HAP-1 (cell line): ENCODE data around the gene BTBD9.
"Not testable (repeated sequence)": the region's sequence is repeated elsewhere in the genome, so short reads cannot be mapped to it uniquely, and the experiment has no call there.

Experiments
- DNase-seq, 2 experiments: peaks; one replicate each; pipeline ENCODE4 v3.0.0-alpha.2; 2016 to 2020; ENCODE audit warnings: low spot score in 2 of 2
- H3K27me3 ChIP-seq: fragments of 250-450 bp; sonication (Bioruptor Pico); 2 replicates; pipeline ENCODE4 v1.5.1; 2020; ENCODE audit warnings: low read depth, mild to moderate bottlenecking, moderate library complexity
- H3K36me3 ChIP-seq: fragments of 250-450 bp; sonication (Bioruptor Pico); replicated peaks from 2 replicates; pipeline ENCODE4 v1.5.1; 2020; ENCODE audit warnings: mild to moderate bottlenecking
- H3K4me1 ChIP-seq: fragments of 250-450 bp; sonication (Bioruptor Pico); 2 replicates; pipeline ENCODE4 v1.5.1; 2020; ENCODE audit warnings: mild to moderate bottlenecking
- H3K4me3 ChIP-seq: fragments of 250-450 bp; sonication (Bioruptor Pico); 2 replicates; pipeline ENCODE4 v1.5.1; 2020; ENCODE audit warnings: mild to moderate bottlenecking, moderate library complexity
- H3K9me3 ChIP-seq: fragments of 250-450 bp; sonication (Bioruptor Pico); 2 replicates; pipeline ENCODE4 v1.5.1; 2020; ENCODE audit warnings: mild to moderate bottlenecking, moderate library complexity
- in situ Hi-C: fragments of 300-500 bp; cut with MboI; formaldehyde crosslinking; loops from 3 replicates; pipeline ENCODE4 v1.14.3; 2020; ENCODE audit warnings: low sequenced_read_pairs, inconsistent platforms, mixed read lengths

Gene BTBD9

GRCh38 chr6:38142178-38142902 is 497.4 kb downstream of the BTBD9 start:
- Histone ChIP-seq H3K36me3 (no peaks in the 10 kb centered on the region), H3K9me3 (no peaks in the 10 kb centered on the region), H3K4me3 (no peak overlapping the region), H3K27me3 (no peaks in the 10 kb centered on the region), H3K4me1 (no peaks in the 10 kb centered on the region)
- DNase-seq: no peak
- in situ Hi-C loops: no loop called here

DNA sequence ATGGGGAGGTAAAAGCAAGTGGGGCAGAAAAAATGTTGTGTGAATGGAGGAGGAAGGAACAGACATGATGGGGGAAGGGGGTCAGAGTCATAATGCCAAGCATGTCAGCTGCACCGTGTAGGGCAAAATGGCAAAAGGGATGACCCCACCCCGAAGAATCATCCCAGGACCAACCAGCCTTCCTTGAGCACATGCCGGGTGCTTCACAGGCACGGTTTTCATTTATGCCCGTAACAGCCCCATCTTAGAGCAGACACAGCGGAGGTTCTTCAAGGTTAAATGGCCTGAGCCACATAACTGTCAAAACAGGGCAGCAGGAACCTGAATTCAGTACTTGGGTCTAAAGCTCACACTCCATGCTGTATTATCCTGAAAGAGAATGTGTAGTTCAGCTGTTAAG is 498.0 kb downstream of the BTBD9 start:
- Histone ChIP-seq H3K4me3 (no peak overlapping the region), H3K4me1 (no peaks in the 10 kb centered on the region), H3K27me3 (no peaks in the 10 kb centered on the region), H3K9me3 (no peaks in the 10 kb centered on the region), H3K36me3 (no peaks in the 10 kb centered on the region)
- DNase-seq: no peak
- in situ Hi-C loops: no loop called here

DNA sequence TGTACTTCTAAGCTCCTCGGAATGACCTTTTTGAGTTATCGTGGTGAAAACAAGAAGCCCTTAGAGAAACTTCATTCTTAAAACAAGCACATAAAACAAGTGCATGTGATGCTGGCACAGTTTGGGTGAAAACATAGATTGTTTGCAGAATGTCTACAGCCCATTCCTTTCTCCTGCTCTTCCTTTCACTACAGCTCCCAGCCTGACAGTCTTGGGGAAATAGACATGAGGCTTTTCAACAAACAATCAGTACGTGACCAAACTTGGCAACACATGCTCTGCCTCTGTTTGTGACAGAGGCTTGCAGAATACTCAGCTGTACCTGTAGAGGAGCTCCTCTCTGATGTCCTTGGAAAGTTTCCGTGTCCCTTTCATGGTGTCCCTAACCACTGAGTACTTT is 498.6 kb downstream of the BTBD9 start:
- Histone ChIP-seq H3K9me3 (no peaks in the 10 kb centered on the region), H3K4me1 (no peaks in the 10 kb centered on the region), H3K27me3 (no peaks in the 10 kb centered on the region), H3K36me3 (no peaks in the 10 kb centered on the region), H3K4me3 (no peak overlapping the region)
- DNase-seq: no peak
- in situ Hi-C loops: no loop called here

- H3K27me3 ChIP-seq: no peaks in the 10 kb centered on the region
- no peaks in the 10 kb centered on the region for H3K36me3 ChIP-seq
- no peaks in the 10 kb centered on the region for H3K9me3 ChIP-seq
- in situ Hi-C loops: no loop called here
- H3K4me3 ChIP-seq: no peak overlapping the region
- no peak for DNase-seq
- no peaks in the 10 kb centered on the region for H3K4me1 ChIP-seq
Measured at GRCh38 chr6:38138374-38138773, 501.4 kb downstream of the BTBD9 start.

DNA sequence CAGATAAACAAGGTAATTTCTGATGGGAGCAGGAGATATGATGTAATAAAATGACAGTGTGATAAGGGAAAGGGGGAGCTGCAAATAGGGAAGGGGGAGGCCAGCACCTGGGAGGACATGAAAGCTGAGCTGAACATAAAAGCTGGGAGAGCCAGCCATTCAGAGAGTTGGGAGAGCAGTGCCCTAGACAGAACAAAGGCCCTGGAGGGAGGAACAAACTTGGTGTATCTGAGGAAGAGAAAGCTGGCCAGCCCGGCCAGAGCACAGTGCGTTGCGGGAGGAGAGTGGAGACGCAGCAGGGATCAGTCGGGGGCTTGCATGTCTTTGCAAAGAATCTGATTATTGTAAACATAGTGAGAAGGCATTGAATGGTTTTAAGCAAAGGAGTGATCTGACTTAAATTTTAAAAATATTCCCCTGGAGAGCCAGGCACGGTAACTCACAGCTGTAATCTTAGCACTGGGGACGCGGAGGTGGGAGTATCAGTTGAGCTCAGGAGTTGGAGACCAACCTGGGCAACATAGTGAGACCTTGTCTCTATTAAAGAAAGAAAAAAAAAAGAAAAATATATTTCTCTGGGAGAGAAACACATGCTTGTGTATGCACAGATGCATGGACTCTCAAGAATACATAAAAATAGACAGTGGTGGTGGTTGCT is 502.0 kb downstream of the BTBD9 start:
- DNase-seq: no peak
- Histone ChIP-seq H3K36me3 (no peaks in the 10 kb centered on the region), H3K4me3 (no peak overlapping the region)

GRCh38 chr6:38136547-38136946 is 503.2 kb downstream of the BTBD9 start:
- Histone ChIP-seq H3K4me1 (no peaks in the 10 kb centered on the region), H3K36me3 (no peaks in the 10 kb centered on the region), H3K27me3 (no peaks in the 10 kb centered on the region), H3K9me3 (no peaks in the 10 kb centered on the region), H3K4me3 (no peak overlapping the region)
- DNase-seq: no peak
- in situ Hi-C loops: no loop called here

More for the DNA sequence above, 502.0 kb downstream of the BTBD9 start:
- Histone ChIP-seq H3K4me1 (no peaks in the 10 kb centered on the region), H3K9me3 (no peaks in the 10 kb centered on the region), H3K27me3 (no peaks in the 10 kb centered on the region)
- in situ Hi-C loops: no loop called here

GRCh38 chr6:38134704-38135088 is 505.0 kb downstream of the BTBD9 start:
- Histone ChIP-seq H3K4me1 (no peaks in the 10 kb centered on the region), H3K9me3 (no peaks in the 10 kb centered on the region), H3K36me3 (no peaks in the 10 kb centered on the region), H3K4me3 (no peak overlapping the region), H3K27me3 (no peaks in the 10 kb centered on the region)
- no peak for DNase-seq
- in situ Hi-C loops: no loop called here

DNA sequence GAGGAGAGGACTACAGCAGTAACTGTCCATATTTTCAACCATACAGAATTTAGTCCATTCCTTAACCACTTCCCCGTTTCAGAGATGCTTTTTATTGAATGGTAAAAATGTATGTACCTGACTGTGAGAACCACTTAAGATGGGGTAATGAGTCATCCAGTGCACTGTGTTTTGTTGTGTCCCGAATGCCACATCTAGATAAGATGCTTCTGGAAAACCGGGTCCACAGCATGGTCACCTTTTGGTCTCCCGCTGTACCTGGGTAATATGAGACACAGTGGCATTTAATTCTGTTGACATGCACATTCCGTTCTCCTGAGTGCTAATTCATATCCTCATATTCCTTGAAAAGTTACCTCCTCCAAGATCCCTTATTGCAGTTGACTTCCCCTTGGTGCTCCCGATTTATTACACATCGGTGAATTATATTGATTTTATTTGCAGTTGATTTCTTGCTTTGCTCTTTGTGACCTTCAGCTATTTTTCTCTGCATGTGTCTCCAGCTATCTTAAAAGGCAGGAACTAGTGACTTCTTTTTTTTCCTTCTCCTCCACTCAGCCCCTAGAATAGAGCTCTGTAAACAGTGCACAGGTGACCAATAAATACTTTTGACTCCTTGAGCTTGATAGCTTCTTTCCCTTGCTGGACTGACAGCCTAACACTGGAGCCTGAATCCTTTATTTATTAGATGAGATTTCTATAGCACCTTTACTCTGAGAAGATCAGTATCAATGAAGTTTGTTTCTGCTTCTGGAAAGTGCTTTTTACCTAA is 505.6 kb downstream of the BTBD9 start:
- Histone ChIP-seq H3K36me3 (no peaks in the 10 kb centered on the region), H3K4me1 (no peaks in the 10 kb centered on the region), H3K27me3 (no peaks in the 10 kb centered on the region), H3K4me3 (no peak overlapping the region), H3K9me3 (no peaks in the 10 kb centered on the region)
- no peak for DNase-seq
- in situ Hi-C loops: no loop called here

GRCh38 chr6:38131527-38131965 is 508.2 kb downstream of the BTBD9 start:
- Histone ChIP-seq H3K4me3 (no peak overlapping the region), H3K4me1 (no peaks in the 10 kb centered on the region), H3K27me3 (no peaks in the 10 kb centered on the region), H3K36me3 (no peaks in the 10 kb centered on the region), H3K9me3 (no peaks in the 10 kb centered on the region)
- DNase-seq: no peak
- in situ Hi-C loops: no loop called here

- H3K4me1 ChIP-seq: no peaks in the 10 kb centered on the region
- DNase-seq: no peak
- no peaks in the 10 kb centered on the region for H3K9me3 ChIP-seq
- no peaks in the 10 kb centered on the region; the same call in 1 of the 2 replicates for H3K36me3 ChIP-seq
- no peaks in the 10 kb centered on the region for H3K27me3 ChIP-seq
- in situ Hi-C loops: no loop called here
- no peak overlapping the region for H3K4me3 ChIP-seq
Measured at GRCh38 chr6:38127284-38127683, 512.4 kb downstream of the BTBD9 start.

DNA sequence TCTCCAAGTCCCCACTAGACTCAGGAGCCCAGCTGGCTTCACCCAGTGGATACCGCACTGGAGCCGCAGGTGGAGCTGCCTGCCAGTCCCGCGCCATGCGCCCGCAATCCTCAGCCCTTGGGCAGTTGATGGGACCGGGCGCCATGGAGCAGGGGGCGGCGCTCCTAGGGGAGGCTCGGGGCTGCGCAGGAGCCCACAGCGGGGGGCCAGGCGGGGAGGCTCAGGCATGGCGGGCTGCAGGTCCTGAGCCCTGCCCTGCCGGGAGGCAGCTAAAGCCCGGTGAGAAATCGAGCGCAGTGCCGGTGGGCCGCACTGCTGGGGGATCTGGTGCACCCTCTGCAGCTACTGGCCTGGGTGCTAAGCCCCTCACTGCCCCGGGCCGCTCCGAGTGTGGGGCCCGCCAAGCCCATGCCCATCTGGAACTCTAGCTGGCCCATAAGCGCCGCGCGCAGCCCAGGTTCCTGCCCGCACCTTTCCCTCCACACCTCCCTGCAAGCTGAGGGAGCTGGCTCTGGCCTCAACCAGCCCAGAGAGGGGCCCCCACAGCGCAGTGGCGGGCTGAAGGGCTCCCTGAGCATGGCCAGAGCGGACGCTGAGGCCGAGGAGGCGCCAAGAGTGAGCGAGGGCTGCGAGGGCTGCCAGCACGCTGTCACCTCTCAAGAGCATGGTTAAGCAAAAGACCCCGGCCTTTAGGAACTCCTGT is 515.4 kb downstream of the BTBD9 start:
- H3K4me1 ChIP-seq, H3K9me3 ChIP-seq, in situ Hi-C loops, DNase-seq, H3K4me3 ChIP-seq, H3K27me3 ChIP-seq, H3K36me3 ChIP-seq: not testable (repeated sequence)

GRCh38 chr6:38119516-38119915 is 520.2 kb downstream of the BTBD9 start:
- Histone ChIP-seq H3K9me3 (no peaks in the 10 kb centered on the region), H3K4me1 (no peaks in the 10 kb centered on the region), H3K36me3 (no peaks in the 10 kb centered on the region), H3K4me3 (no peak overlapping the region), H3K27me3 (no peaks in the 10 kb centered on the region)
- in situ Hi-C loops: no loop called here
- no peak for DNase-seq

- no peaks in the 10 kb centered on the region for H3K4me1 ChIP-seq
Measured at GRCh38 chr6:38118791-38119365, 520.9 kb downstream of the BTBD9 start.

More at GRCh38 chr6:38118791-38119365, 520.9 kb downstream of the BTBD9 start:
- DNase-seq: no peak
- Histone ChIP-seq H3K9me3 (no peaks in the 10 kb centered on the region), H3K36me3 (no peaks in the 10 kb centered on the region), H3K4me3 (no peak overlapping the region), H3K27me3 (no peaks in the 10 kb centered on the region)
- in situ Hi-C loops: no loop called here
